Activated CD4-positive, alpha-beta memory T cell treated with anti-CD3 and anti-CD28 coated beads, Interleukin-2, amount 10 ng/mL, durations not matched to agents 7 days and 5 days (primary cell): Measurements from ENCODE around the gene C10orf53. TPM values are rescaled to one million over a fixed set of nuclear protein-coding genes. Genes with fewer than 3 reads are reported as not detected.

Experiments
- CTCF ChIA-PET: fragments of 350-600 bp; sonication (Branson Sonifier 250); formaldehyde crosslinking; loops from one replicate; lab custom pipeline; 2021; ENCODE audit warnings: antibody characterized with exemption, inconsistent platforms; lab: Charles Lee
- POLR2A ChIA-PET: fragments of 350-600 bp; sonication (Branson Sonifier 250); formaldehyde crosslinking; loops from one replicate; lab custom pipeline; 2021; ENCODE audit warnings: antibody characterized with exemption; lab: Charles Lee
- DNase-seq: peaks from one replicate; pipeline ENCODE4 v3.0.0-alpha.2; 2020
- H3K27ac Mint-ChIP-seq: one replicate; pipeline ENCODE4 v1.8.0; 2021; ENCODE audit warnings: mild to moderate bottlenecking, mixed read lengths
- H3K27me3 Mint-ChIP-seq: one replicate; pipeline ENCODE4 v1.8.0; 2021; ENCODE audit warnings: mixed read lengths
- H3K36me3 Mint-ChIP-seq: one replicate; pipeline ENCODE4 v1.8.0; 2021; ENCODE audit warnings: low read depth, mixed read lengths
- H3K4me1 Mint-ChIP-seq: one replicate; pipeline ENCODE4 v1.8.0; 2021; ENCODE audit warnings: mixed read lengths
- H3K4me3 Mint-ChIP-seq: one replicate; pipeline ENCODE4 v1.8.0; 2021; ENCODE audit warnings: mild to moderate bottlenecking, mixed read lengths
- H3K9me3 Mint-ChIP-seq: one replicate; pipeline ENCODE4 v1.8.0; 2021; ENCODE audit warnings: mixed read lengths
- total RNA-seq, 2 experiments: library from RNA; stranded (reverse); gene quantifications; one replicate each; pipeline ENCODE4 v1.2.3, GENCODE V29; 2021

Gene C10orf53
- total RNA-seq, 2 experiments from 2014 or later: not detected

GRCh38 chr10:49739426-49739825 lies 60.0 kb downstream of the C10orf53 start:
- no peak for DNase-seq
- POLR2A ChIA-PET: no interaction called here
- no peak overlapping the region for H3K27ac Mint-ChIP-seq
- no peaks in the 10 kb centered on the region for H3K27me3 Mint-ChIP-seq
- peaks cover 7% of the 10 kb centered on the region for H3K9me3 Mint-ChIP-seq
- H3K36me3 Mint-ChIP-seq: no peaks in the 10 kb centered on the region
- CTCF ChIA-PET: no interaction called here
- H3K4me3 Mint-ChIP-seq: no peak overlapping the region
- H3K4me1 Mint-ChIP-seq: no peaks in the 10 kb centered on the region

DNA sequence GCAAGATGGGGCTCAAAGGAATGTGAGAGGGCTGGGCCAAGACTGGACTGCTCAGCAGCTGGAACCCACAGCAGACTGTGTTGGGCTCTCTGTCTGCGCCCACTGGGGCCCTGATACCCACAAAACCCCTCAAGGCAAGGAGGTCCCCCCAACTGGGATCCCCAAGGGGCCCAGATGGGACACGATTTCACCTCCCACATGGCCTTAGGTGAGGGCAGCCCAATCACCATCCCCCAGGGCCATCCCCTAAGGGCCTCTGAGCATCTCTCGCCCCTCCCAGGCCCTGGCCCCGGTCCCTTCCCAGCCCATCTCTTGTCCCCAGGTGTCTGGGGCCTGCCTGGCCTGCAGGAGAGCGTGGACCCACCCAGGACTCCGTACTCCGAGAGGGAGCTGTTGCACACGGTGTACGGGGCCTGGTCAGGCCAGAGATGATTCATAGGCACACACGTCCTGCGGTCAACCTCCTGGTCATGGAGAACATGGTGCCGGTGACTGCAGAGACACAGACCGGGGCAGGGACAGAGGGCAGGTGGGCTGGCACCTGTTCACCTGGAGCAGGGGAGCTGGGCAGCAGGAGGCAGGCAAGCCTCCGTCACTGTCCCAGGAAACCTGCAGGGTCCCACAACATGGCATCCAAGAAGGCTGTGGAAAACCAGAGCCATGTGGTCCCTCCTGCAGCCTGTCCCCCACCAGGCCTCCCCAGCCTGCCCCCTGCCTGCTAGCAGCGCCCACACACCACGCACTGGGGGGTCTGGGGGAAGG lies 61.1 kb downstream of the C10orf53 start:
- Mint-ChIP-seq H3K27ac (no peak overlapping the region), H3K27me3 (no peaks in the 10 kb centered on the region), H3K4me1 (no peaks in the 10 kb centered on the region), H3K36me3 (no peaks in the 10 kb centered on the region), H3K9me3 (peaks cover 7% of the 10 kb centered on the region), H3K4me3 (no peak overlapping the region)
- no peak for DNase-seq
- CTCF ChIA-PET: no interaction called here
- POLR2A ChIA-PET: no interaction called here

- Mint-ChIP-seq H3K4me1 (no peaks in the 10 kb centered on the region), H3K36me3 (no peaks in the 10 kb centered on the region), H3K9me3 (peaks cover 7% of the 10 kb centered on the region), H3K27me3 (no peaks in the 10 kb centered on the region), H3K27ac (no peak overlapping the region), H3K4me3 (no peak overlapping the region)
- ChIA-PET CTCF (no interaction called here), POLR2A (no interaction called here)
- no peak for DNase-seq
Measured at GRCh38 chr10:49741108-49741995, 61.9 kb downstream of the C10orf53 start.

- Mint-ChIP-seq H3K27me3 (no peaks in the 10 kb centered on the region), H3K27ac (no peak overlapping the region), H3K4me1 (no peaks in the 10 kb centered on the region), H3K36me3 (no peaks in the 10 kb centered on the region), H3K4me3 (no peak overlapping the region), H3K9me3 (peaks cover 7% of the 10 kb centered on the region)
- DNase-seq: no peak
- POLR2A ChIA-PET: no interaction called here
- CTCF ChIA-PET: no interaction called here
Measured at GRCh38 chr10:49742683-49743463, 63.4 kb downstream of the C10orf53 start.

- H3K9me3 Mint-ChIP-seq: peaks cover 7% of the 10 kb centered on the region
- no peaks in the 10 kb centered on the region for H3K4me1 Mint-ChIP-seq
- H3K36me3 Mint-ChIP-seq: no peaks in the 10 kb centered on the region
- H3K27ac Mint-ChIP-seq: no peak overlapping the region
- no peak overlapping the region for H3K4me3 Mint-ChIP-seq
- ChIA-PET CTCF (no interaction called here), POLR2A (no interaction called here)
- no peaks in the 10 kb centered on the region for H3K27me3 Mint-ChIP-seq
- DNase-seq: no peak
Measured at GRCh38 chr10:49743464-49744075, 64.1 kb downstream of the C10orf53 start.

GRCh38 chr10:49744091-49744685 lies 64.7 kb downstream of the C10orf53 start:
- peaks cover 7% of the 10 kb centered on the region for H3K9me3 Mint-ChIP-seq
- no peak overlapping the region for H3K27ac Mint-ChIP-seq
- H3K27me3 Mint-ChIP-seq: no peaks in the 10 kb centered on the region
- DNase-seq: no peak
- no peaks in the 10 kb centered on the region for H3K4me1 Mint-ChIP-seq
- ChIA-PET POLR2A (no interaction called here), CTCF (no interaction called here)
- no peaks in the 10 kb centered on the region for H3K36me3 Mint-ChIP-seq
- H3K4me3 Mint-ChIP-seq: no peak overlapping the region

DNA sequence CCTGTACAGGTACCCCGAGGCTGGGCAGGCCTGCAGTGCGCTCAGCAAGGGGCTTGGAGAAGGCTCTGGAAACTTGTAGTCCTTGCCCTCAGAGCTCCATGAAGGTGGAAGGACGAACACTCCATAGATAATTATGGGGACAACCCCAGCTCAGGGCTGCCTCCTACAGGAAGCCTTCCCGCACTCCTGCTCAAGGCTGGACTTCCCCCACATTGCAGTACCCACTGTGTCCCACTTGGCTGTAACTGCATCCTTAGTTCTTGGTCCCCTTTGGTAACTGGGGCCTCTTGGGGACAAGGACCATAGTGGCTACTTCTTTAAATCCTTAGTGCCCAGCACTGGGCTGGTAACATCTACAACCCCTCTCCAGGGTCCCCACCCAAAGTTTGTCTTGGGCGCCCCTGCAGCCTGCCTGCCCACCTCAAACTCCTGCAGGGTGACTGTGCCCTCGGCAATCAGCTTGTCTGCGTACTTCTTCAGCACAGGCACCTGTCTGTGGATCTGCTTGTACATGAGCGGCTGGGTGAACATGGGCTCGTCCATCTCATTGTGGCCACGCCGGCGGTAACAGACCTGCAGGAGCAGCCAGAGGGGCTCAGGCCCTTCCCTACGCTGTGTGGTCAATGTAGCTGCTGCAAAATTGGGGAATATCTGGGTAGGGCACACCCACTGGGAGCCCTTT lies 65.6 kb downstream of the C10orf53 start:
- DNase-seq: no peak
- no peaks in the 10 kb centered on the region for H3K36me3 Mint-ChIP-seq
- H3K9me3 Mint-ChIP-seq: peaks cover 7% of the 10 kb centered on the region
- H3K4me3 Mint-ChIP-seq: no peak overlapping the region
- no peaks in the 10 kb centered on the region for H3K4me1 Mint-ChIP-seq
- H3K27ac Mint-ChIP-seq: no peak overlapping the region
- ChIA-PET POLR2A (no interaction called here), CTCF (no interaction called here)
- no peaks in the 10 kb centered on the region for H3K27me3 Mint-ChIP-seq

- no peak for DNase-seq
- H3K4me1 Mint-ChIP-seq: no peaks in the 10 kb centered on the region
- peaks cover 7% of the 10 kb centered on the region for H3K9me3 Mint-ChIP-seq
- H3K27ac Mint-ChIP-seq: no peak overlapping the region
- H3K27me3 Mint-ChIP-seq: no peaks in the 10 kb centered on the region
- CTCF ChIA-PET: no interaction called here
- POLR2A ChIA-PET: no interaction called here
- no peaks in the 10 kb centered on the region for H3K36me3 Mint-ChIP-seq
- no peak overlapping the region for H3K4me3 Mint-ChIP-seq
Measured at GRCh38 chr10:49745756-49746155, 66.3 kb downstream of the C10orf53 start.

- POLR2A ChIA-PET: no interaction called here
- no peak for DNase-seq
- no peaks in the 10 kb centered on the region for H3K4me1 Mint-ChIP-seq
- H3K9me3 Mint-ChIP-seq: peaks cover 5% of the 10 kb centered on the region
- CTCF ChIA-PET: no interaction called here
- no peaks in the 10 kb centered on the region for H3K36me3 Mint-ChIP-seq
- no peak overlapping the region for H3K4me3 Mint-ChIP-seq
- no peaks in the 10 kb centered on the region for H3K27me3 Mint-ChIP-seq
- H3K27ac Mint-ChIP-seq: no peak overlapping the region
Measured at GRCh38 chr10:49746626-49747302, 67.3 kb downstream of the C10orf53 start.
